IMR-90 (cell line): ENCODE data around the gene FCHSD2. TPM values are rescaled to one million over a fixed set of nuclear protein-coding genes. Genes with fewer than 3 reads are reported as not detected.

ENCODE experiments used
- ATAC-seq: fragments of 200-7000 bp; cut with Tn5 transposase; 2 replicates; pipeline ENCODE4 v1.9.1; 2020; ENCODE audit warnings: low read depth, mild to moderate bottlenecking, moderate library complexity
- BruUV-seq: library from RNA; stranded (reverse); fragments of 400-500 nt; replicated peaks from 2 replicates; lab custom pipeline; 2021; lab: Mats Ljungman, UMichigan
- CTCF ChIA-PET: fragments of 300-600 bp; formaldehyde crosslinking; extraction: SDS; loops from one replicate; lab custom pipeline; 2021; ENCODE audit warnings: antibody characterized with exemption; lab: Yijun Ruan, JAX
- POLR2A ChIA-PET: fragments of 300-600 bp; sonication (Branson Sonifier 250); formaldehyde crosslinking; loops from one replicate; lab custom pipeline; 2022; ENCODE audit warnings: antibody characterized with exemption; ENCODE audit not compliant: unreplicated experiment; lab: Charles Lee
- DNase-seq: peaks from one replicate; pipeline ENCODE4 v3.0.0; 2013
- H2AFZ ChIP-seq: replicated peaks from 2 replicates; pipeline ENCODE3; 2013; ENCODE audit warnings: low read length, mild to moderate bottlenecking; ENCODE audit not compliant: poor library complexity
- H2AK5ac ChIP-seq: 2 replicates; pipeline ENCODE4 v1.6.1; 2013; ENCODE audit warnings: low read depth, low read length, inconsistent platforms
- H2AK9ac ChIP-seq: replicated peaks from 2 replicates; pipeline ENCODE3; 2013; ENCODE audit warnings: mild to moderate bottlenecking, low read depth, low read length, moderate library complexity; ENCODE audit not compliant: poor library complexity
- H2BK120ac ChIP-seq: 2 replicates; pipeline ENCODE4 v1.6.1; 2013; ENCODE audit warnings: low read depth, low read length, inconsistent platforms
- H2BK15ac ChIP-seq: 3 replicates; pipeline ENCODE4 v1.6.1; 2013; ENCODE audit warnings: low read depth, low read length, inconsistent platforms
- H2BK20ac ChIP-seq: 2 replicates; pipeline ENCODE4 v1.6.1; 2013; ENCODE audit warnings: low read depth, mild to moderate bottlenecking, inconsistent platforms, low read length, moderate library complexity
- H2BK5ac ChIP-seq: 2 replicates; pipeline ENCODE4 v1.6.1; 2013; ENCODE audit warnings: mild to moderate bottlenecking, low read depth, low read length, inconsistent platforms; ENCODE audit not compliant: poor library complexity, severe bottlenecking
- H3K14ac ChIP-seq: replicated peaks from 2 replicates; pipeline ENCODE4 v1.6.1; 2013; ENCODE audit warnings: low read depth, low read length, inconsistent platforms
- H3K18ac ChIP-seq: 2 replicates; pipeline ENCODE4 v1.6.1; 2013; ENCODE audit warnings: low read depth, low read length, control low read depth
- H3K23ac ChIP-seq: 2 replicates; pipeline ENCODE4 v1.6.1; 2013; ENCODE audit warnings: low read depth, low read length, inconsistent platforms
- H3K27ac ChIP-seq: 2 replicates; pipeline ENCODE4 v1.5.1; 2013; ENCODE audit warnings: mild to moderate bottlenecking, control low read depth, low read length; ENCODE audit not compliant: insufficient read depth
- H3K27me3 ChIP-seq: 2 replicates; pipeline ENCODE4 v1.6.1; 2013; ENCODE audit warnings: low read length; ENCODE audit not compliant: control insufficient read depth, insufficient read depth
- H3K36me3 ChIP-seq: 2 replicates; pipeline ENCODE4 v1.6.1; 2013; ENCODE audit warnings: low read length, mixed read lengths; ENCODE audit not compliant: control insufficient read depth, insufficient read depth
- H3K4ac ChIP-seq: 2 replicates; pipeline ENCODE4 v1.6.1; 2013; ENCODE audit warnings: low read depth, low read length, inconsistent platforms
- H3K4me1 ChIP-seq: 2 replicates; pipeline ENCODE4 v1.6.1; 2013; ENCODE audit warnings: low read length, mixed read lengths; ENCODE audit not compliant: control insufficient read depth, insufficient read depth
- H3K4me2 ChIP-seq: 2 replicates; pipeline ENCODE4 v1.6.1; 2013; ENCODE audit warnings: low read depth, mild to moderate bottlenecking, control low read depth, low read length, moderate library complexity
- H3K4me3 ChIP-seq: 2 replicates; pipeline ENCODE4 v1.5.1; 2013; ENCODE audit warnings: low read depth, mild to moderate bottlenecking, control low read depth, low read length, moderate library complexity; ENCODE audit not compliant: insufficient read depth
- H3K56ac ChIP-seq: 2 replicates; pipeline ENCODE4 v1.6.1; 2013; ENCODE audit warnings: low read length, inconsistent platforms; ENCODE audit not compliant: insufficient read depth; ENCODE audit errors: extremely low read depth
- H3K79me1 ChIP-seq, 2 experiments: 2 replicates each; pipeline ENCODE4 v1.6.1; 2013; ENCODE audit warnings: low read length in 2 of 2, inconsistent platforms in 1 of 2, low read depth in 1 of 2
- H3K9ac ChIP-seq: 2 replicates; pipeline ENCODE4 v1.6.1; 2013; ENCODE audit warnings: low read depth, low read length, control low read depth
- H3K9me1 ChIP-seq: 2 replicates; pipeline ENCODE4 v1.6.1; 2013; ENCODE audit warnings: low read length, inconsistent platforms; ENCODE audit not compliant: insufficient read depth
- H3K9me3 ChIP-seq: 2 replicates; pipeline ENCODE4 v1.6.1; 2013; ENCODE audit warnings: low read length; ENCODE audit not compliant: control insufficient read depth, insufficient read depth
- H4K20me1 ChIP-seq: 2 replicates; pipeline ENCODE4 v1.6.1; 2013; ENCODE audit warnings: low read length, inconsistent platforms; ENCODE audit not compliant: insufficient read depth
- H4K5ac ChIP-seq: 2 replicates; pipeline ENCODE4 v1.6.1; 2013; ENCODE audit warnings: mild to moderate bottlenecking, low read depth, low read length, control low read depth
- H4K8ac ChIP-seq, 2 experiments: 2 replicates each; pipeline ENCODE4 v1.6.1; 2013; ENCODE audit warnings: low read depth in 2 of 2, low read length in 2 of 2, control low read depth in 1 of 2, inconsistent platforms in 1 of 2
- H4K91ac ChIP-seq: 2 replicates; pipeline ENCODE4 v1.6.1; 2013; ENCODE audit warnings: low read depth, low read length, inconsistent platforms; ENCODE audit not compliant: insufficient read depth
- FOS ChIP-seq: fragments of 150-350 bp; IDR thresholded peaks from 2 replicates; pipeline ENCODE4 v1.6.1; 2016; ENCODE audit warnings: low read depth, low read length
- RAD21 ChIP-seq: IDR thresholded peaks from 2 replicates; pipeline ENCODE4 v1.6.1; 2012; ENCODE audit warnings: low read length, improper control_type of control experiment
- WGBS, 2 experiments: methylation state at CpG; one replicate each; pipeline versions ENCODE4 v1.1.5 to v1.1.7; 2013; ENCODE audit warnings: missing lambda C conversion rate in 2 of 2; ENCODE audit not compliant: insufficient read length in 1 of 2; ENCODE audit errors: extremely low coverage in 2 of 2; 5-methylcytosine and 5-hydroxymethylcytosine counted together
- dilution Hi-C: fragments of 300-500 bp; cut with HindIII; formaldehyde crosslinking; loops from one replicate; pipeline ENCODE4 v1.14.3; 2018; ENCODE audit warnings: low sequenced_read_pairs; ENCODE audit not compliant: unreplicated experiment
- in situ Hi-C: fragments of 300-500 bp; cut with MboI; formaldehyde crosslinking; loops from 3 replicates; pipeline ENCODE4 v1.14.3; 2019; ENCODE audit warnings: low sequenced_read_pairs, inconsistent platforms, mixed read lengths
- intact Hi-C: fragments of 100-400 bp; cut with micrococcal nuclease; formaldehyde crosslinking; loops from 2 replicates; pipeline ENCODE4 v1.10.0; 2022
- polyA plus RNA-seq, 3 experiments: library from polyadenylated mRNA; depleted of rRNA; stranded (reverse); fragments of >200 nt; gene quantifications; 2 replicates each; pipeline ENCODE4 v1.2.3, GENCODE V29; 2012; ENCODE audit warnings: low replicate concordance in 1 of 3
- total RNA-seq: library from RNA; depleted of rRNA; stranded (reverse); fragments of >200 nt; gene quantifications from 2 replicates; pipeline ENCODE4 v1.2.3, GENCODE V29; 2012
- TF ChIP-seq, protein P1 (sequence below): fragments of 150-350 bp; IDR thresholded peaks from 2 replicates; pipeline ENCODE4 v1.6.1; 2017; ENCODE audit warnings: mild to moderate bottlenecking, antibody characterized with exemption, low read length, low read depth

The FCHSD2 gene
- total and polyA plus RNA-seq, 2 of the 4 experiments (the other 2 are of a cell fraction) = 5.9 to 18.7 TPM

- Histone ChIP-seq H3K14ac (no peak overlapping the region), H3K4ac (no peak overlapping the region), H3K23ac (no peak overlapping the region), H2BK15ac (no peak overlapping the region), H2BK120ac (no peak overlapping the region), H3K18ac (no peak overlapping the region), H3K9ac (no peak overlapping the region), H2AK5ac (no peak overlapping the region), H3K4me1 (no peaks in the 10 kb centered on the region), H4K20me1 (no peaks in the 10 kb centered on the region), H4K5ac (no peak overlapping the region), H4K91ac (no peak overlapping the region), H2BK20ac (no peak overlapping the region), H3K9me3 (no peaks in the 10 kb centered on the region), H3K36me3 (no peaks in the 10 kb centered on the region), H3K56ac (no peak overlapping the region), H3K79me1 (peaks cover 0 to 5% of the 10 kb centered on the region in 2 experiments; a peak in 2 of 4 replicates), H3K4me2 (no peak overlapping the region), H2AFZ (no peak overlapping the region), H2AK9ac (no peak overlapping the region), H3K9me1 (peaks cover 4% of the 10 kb centered on the region), H3K4me3 (no peak overlapping the region), H3K27me3 (no peaks in the 10 kb centered on the region), H3K27ac (no peak overlapping the region), H2BK5ac (no peak overlapping the region), H4K8ac (no peak overlapping the region)
- CTCF ChIA-PET = no interaction called here
- dilution Hi-C loops (no loop called here), intact Hi-C loops (loop anchor here (5.0 kb wide), 1 partner anchor 37 kb away; no protein-coding TSS in a partner anchor), in situ Hi-C loops (no loop called here)
- peak; percentile 4 for DNase-seq
- BruUV-seq = no TSS peak
- ATAC-seq = no peak
- POLR2A ChIA-PET = no interaction called here
- no peak for TF ChIP-seq RAD21
- TF ChIP-seq, protein P1, sequence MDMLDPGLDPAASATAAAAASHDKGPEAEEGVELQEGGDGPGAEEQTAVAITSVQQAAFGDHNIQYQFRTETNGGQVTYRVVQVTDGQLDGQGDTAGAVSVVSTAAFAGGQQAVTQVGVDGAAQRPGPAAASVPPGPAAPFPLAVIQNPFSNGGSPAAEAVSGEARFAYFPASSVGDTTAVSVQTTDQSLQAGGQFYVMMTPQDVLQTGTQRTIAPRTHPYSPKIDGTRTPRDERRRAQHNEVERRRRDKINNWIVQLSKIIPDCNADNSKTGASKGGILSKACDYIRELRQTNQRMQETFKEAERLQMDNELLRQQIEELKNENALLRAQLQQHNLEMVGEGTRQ = no peak
- no peak for TF ChIP-seq FOS
- WGBS, 2 experiments = no CpG with 5 or more reads among the region's 2 CpGs
These were observed 242.9 kb downstream of the FCHSD2 start for GRCh38 chr11:72899238-72899637.
